SK-N-SH treated with all-trans-retinoic acid at 6 μM for 48 hours (cell line): ENCODE measurements around the gene TAF3.

ENCODE experiments used
- BACH2 ChIP-seq: fragments of 250-450 bp; sonication (Bioruptor Pico); IDR thresholded peaks from 2 replicates; pipeline ENCODE4 v1.9.0; 2021; ENCODE audit warnings: mild to moderate bottlenecking, borderline replicate concordance
- ISL1 ChIP-seq: fragments of 250-450 bp; sonication (Bioruptor Pico); IDR thresholded peaks from 2 replicates; pipeline ENCODE4 v2.1.2; 2022; ENCODE audit warnings: mild to moderate bottlenecking, moderate library complexity
- PPARA ChIP-seq: fragments of 250-450 bp; sonication (Bioruptor Pico); IDR thresholded peaks from 2 replicates; pipeline ENCODE4 v1.5.0; 2020; ENCODE audit warnings: mild to moderate bottlenecking, borderline replicate concordance
- RARB ChIP-seq: fragments of 250-450 bp; sonication (Bioruptor Pico); IDR thresholded peaks from 2 replicates; pipeline ENCODE4 v1.8.0; 2021; ENCODE audit warnings: mild to moderate bottlenecking, moderate library complexity
- ZFP3 ChIP-seq: fragments of 250-450 bp; sonication (Bioruptor Pico); IDR thresholded peaks from 2 replicates; pipeline ENCODE4 v1.5.0; 2020; ENCODE audit warnings: mild to moderate bottlenecking, moderate library complexity
- TF ChIP-seq, protein P1 (sequence below): fragments of 250-450 bp; sonication (Bioruptor Pico); IDR thresholded peaks from 2 replicates; pipeline ENCODE4 v1.8.0; 2020; ENCODE audit warnings: mild to moderate bottlenecking, moderate library complexity, borderline replicate concordance
- TF ChIP-seq, protein P2 (sequence below): fragments of 250-450 bp; sonication (Bioruptor Pico); IDR thresholded peaks from 2 replicates; pipeline ENCODE4 v1.8.0; 2021; ENCODE audit warnings: low read depth, mild to moderate bottlenecking, moderate library complexity, borderline replicate concordance

DNA sequence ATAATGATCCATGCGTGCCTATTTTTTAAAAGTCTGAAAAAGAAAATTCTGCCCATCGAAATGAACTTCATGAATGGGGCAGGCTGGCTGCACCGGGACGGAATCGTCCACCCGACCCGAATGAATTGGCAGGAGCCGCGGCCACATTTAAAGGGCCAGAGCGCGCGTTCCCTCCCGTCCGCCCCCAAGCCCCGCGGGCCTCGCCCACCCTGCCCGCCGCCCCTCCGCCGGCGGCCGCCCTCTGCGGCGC lies 235.9 kb downstream of the TAF3 start:
- TF ChIP-seq ISL1 (no peak), BACH2 (no peak), ZFP3 (CRISPR knock-in tag) (no peak), PPARA (no peak), RARB (CRISPR knock-in tag) (no peak)
- TF ChIP-seq, protein P1, sequence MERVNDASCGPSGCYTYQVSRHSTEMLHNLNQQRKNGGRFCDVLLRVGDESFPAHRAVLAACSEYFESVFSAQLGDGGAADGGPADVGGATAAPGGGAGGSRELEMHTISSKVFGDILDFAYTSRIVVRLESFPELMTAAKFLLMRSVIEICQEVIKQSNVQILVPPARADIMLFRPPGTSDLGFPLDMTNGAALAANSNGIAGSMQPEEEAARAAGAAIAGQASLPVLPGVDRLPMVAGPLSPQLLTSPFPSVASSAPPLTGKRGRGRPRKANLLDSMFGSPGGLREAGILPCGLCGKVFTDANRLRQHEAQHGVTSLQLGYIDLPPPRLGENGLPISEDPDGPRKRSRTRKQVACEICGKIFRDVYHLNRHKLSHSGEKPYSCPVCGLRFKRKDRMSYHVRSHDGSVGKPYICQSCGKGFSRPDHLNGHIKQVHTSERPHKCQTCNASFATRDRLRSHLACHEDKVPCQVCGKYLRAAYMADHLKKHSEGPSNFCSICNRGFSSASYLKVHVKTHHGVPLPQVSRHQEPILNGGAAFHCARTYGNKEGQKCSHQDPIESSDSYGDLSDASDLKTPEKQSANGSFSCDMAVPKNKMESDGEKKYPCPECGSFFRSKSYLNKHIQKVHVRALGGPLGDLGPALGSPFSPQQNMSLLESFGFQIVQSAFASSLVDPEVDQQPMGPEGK (CRISPR knock-in tag) = no peak
- TF ChIP-seq, protein P2, sequence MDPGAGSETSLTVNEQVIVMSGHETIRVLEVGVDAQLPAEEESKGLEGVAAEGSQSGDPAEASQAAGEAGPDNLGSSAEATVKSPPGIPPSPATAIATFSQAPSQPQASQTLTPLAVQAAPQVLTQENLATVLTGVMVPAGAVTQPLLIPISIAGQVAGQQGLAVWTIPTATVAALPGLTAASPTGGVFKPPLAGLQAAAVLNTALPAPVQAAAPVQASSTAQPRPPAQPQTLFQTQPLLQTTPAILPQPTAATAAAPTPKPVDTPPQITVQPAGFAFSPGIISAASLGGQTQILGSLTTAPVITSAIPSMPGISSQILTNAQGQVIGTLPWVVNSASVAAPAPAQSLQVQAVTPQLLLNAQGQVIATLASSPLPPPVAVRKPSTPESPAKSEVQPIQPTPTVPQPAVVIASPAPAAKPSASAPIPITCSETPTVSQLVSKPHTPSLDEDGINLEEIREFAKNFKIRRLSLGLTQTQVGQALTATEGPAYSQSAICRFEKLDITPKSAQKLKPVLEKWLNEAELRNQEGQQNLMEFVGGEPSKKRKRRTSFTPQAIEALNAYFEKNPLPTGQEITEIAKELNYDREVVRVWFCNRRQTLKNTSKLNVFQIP (CRISPR knock-in tag) = no peak
